ENCODE measurements around the gene DDOST. TPM values are rescaled to one million over a fixed set of nuclear protein-coding genes. Genes with fewer than 3 reads are reported as not detected.

Gene DDOST
- total RNA-seq, 1 donor from 2014 or later = 142 TPM

- Histone ChIP-seq H3K36me3 (peaks cover 68 to 93% of the 10 kb centered on the region in 2 donors), H3K27me3 (no peaks in the 10 kb centered on the region), H3K4me1 (no peaks in the 10 kb centered on the region), H3K27ac (no peak overlapping the region), H3K4me3 (no peak overlapping the region), H3K9me3 (no peaks in the 10 kb centered on the region)
- intact Hi-C loops (cut with DNase I) = no loop called here
- DNase-seq (ENCODE audit: low spot score in 2 of 2) = no peak
- no peak for TF ChIP-seq CTCF (IDR thresholded peaks at IDR 0.05)
Measured at GRCh38 chr1:20641975-20642374, 19.2 kb downstream of the DDOST start.

GRCh38 chr1:20640183-20640597 lies 21.0 kb downstream of the DDOST start:
- TF ChIP-seq CTCF (IDR thresholded peaks at IDR 0.05) = peak; percentile 54 to 79 (median 66)
- Histone ChIP-seq H3K36me3 (peaks cover 54 to 83% of the 10 kb centered on the region in 2 donors), H3K4me1 (peaks cover 0 to 2% of the 10 kb centered on the region in 2 donors), H3K27ac (no peak overlapping the region), H3K4me3 (no peak overlapping the region), H3K27me3 (no peaks in the 10 kb centered on the region), H3K9me3 (no peaks in the 10 kb centered on the region)
- no peak for DNase-seq (ENCODE audit: low spot score in 2 of 2)
- intact Hi-C loops (cut with DNase I) = no loop called here

- intact Hi-C loops (cut with DNase I) = no loop called here
- TF ChIP-seq CTCF (IDR thresholded peaks at IDR 0.05) = no peak
- Histone ChIP-seq H3K4me3 (no peak overlapping the region), H3K27me3 (no peaks in the 10 kb centered on the region), H3K9me3 (no peaks in the 10 kb centered on the region), H3K4me1 (peaks cover 11% of the 10 kb centered on the region in 2 donors), H3K27ac (no peak overlapping the region), H3K36me3 (peaks cover 28 to 49% of the 10 kb centered on the region in 2 donors)
- DNase-seq (ENCODE audit: low spot score in 2 of 2) = no peak
Measured at GRCh38 chr1:20636785-20637347, 24.3 kb downstream of the DDOST start.

- TF ChIP-seq CTCF (IDR thresholded peaks at IDR 0.05) = no peak
- Histone ChIP-seq H3K36me3 (peaks cover 19 to 27% of the 10 kb centered on the region in 2 donors), H3K27me3 (no peaks in the 10 kb centered on the region), H3K4me3 (peak overlapping the region; percentile 94 to 98), H3K9me3 (no peaks in the 10 kb centered on the region), H3K27ac (no peak overlapping the region), H3K4me1 (peaks cover 11% of the 10 kb centered on the region in 2 donors)
- no peak for DNase-seq (ENCODE audit: low spot score in 2 of 2)
- intact Hi-C loops (cut with DNase I) = loop anchor here (5.0 kb wide), 1 partner anchor 57 kb away; no protein-coding TSS in a partner anchor
Measured at GRCh38 chr1:20634594-20635084, 26.5 kb downstream of the DDOST start.

GRCh38 chr1:20634065-20634593 lies 27.0 kb downstream of the DDOST start:
- Histone ChIP-seq H3K36me3 (peaks cover 16 to 22% of the 10 kb centered on the region in 2 donors), H3K9me3 (no peaks in the 10 kb centered on the region), H3K27ac (peak overlapping the region; percentile 90 to 96), H3K4me1 (peaks cover 11% of the 10 kb centered on the region in 2 donors), H3K4me3 (peak overlapping the region; percentile 94 to 98), H3K27me3 (no peaks in the 10 kb centered on the region)
- intact Hi-C loops (cut with DNase I) = loop anchor here (5.0 kb wide), 1 partner anchor 57 kb away; no protein-coding TSS in a partner anchor
- no peak for TF ChIP-seq CTCF (IDR thresholded peaks at IDR 0.05)
- DNase-seq (ENCODE audit: low spot score in 2 of 2) = no peak
